Neural cell (in vitro differentiated cells): ENCODE data around the gene TULP4.
"Not testable (repeated sequence)": the region's sequence is repeated elsewhere in the genome, so short reads cannot be mapped to it uniquely, and the experiment has no call there.

Experiments
- EP300 ChIP-seq: fragments of 450-650 bp; conservative IDR thresholded peaks from 2 replicates; pipeline ENCODE4 v1.6.1; 2014; ENCODE audit warnings: antibody characterized with exemption, mild to moderate bottlenecking, moderate library complexity; ENCODE audit not compliant: poor library complexity, severe bottlenecking
- EZH2 ChIP-seq: fragments of 200-600, 300-800 bp; shearing (Covaris generic), sonication (generic); IDR thresholded peaks from 2 replicates; pipeline ENCODE4 v1.6.1; 2014; ENCODE audit warnings: antibody characterized with exemption, low read length, borderline replicate concordance, mild to moderate bottlenecking; ENCODE audit not compliant: insufficient read depth, poor library complexity, severe bottlenecking
- MXI1 ChIP-seq: fragments of 450-650 bp; conservative IDR thresholded peaks from 2 replicates; pipeline ENCODE4 v1.6.1; 2014; ENCODE audit warnings: antibody characterized with exemption, mild to moderate bottlenecking; ENCODE audit not compliant: poor library complexity, severe bottlenecking
- POLR2AphosphoS5 ChIP-seq: IDR thresholded peaks from 2 replicates; pipeline ENCODE4 v1.6.1; 2012
- RAD21 ChIP-seq: fragments of 450-650 bp; conservative IDR thresholded peaks from 2 replicates; pipeline ENCODE4 v1.6.1; 2014; ENCODE audit warnings: antibody characterized with exemption, mild to moderate bottlenecking, moderate library complexity
- TAF1 ChIP-seq: IDR thresholded peaks from 2 replicates; pipeline ENCODE4 v1.6.1; 2012; ENCODE audit warnings: low read depth
- TF ChIP-seq, protein P1 (sequence below): fragments of 450-650 bp; IDR thresholded peaks from 2 replicates; pipeline ENCODE4 v1.5.1; 2014; ENCODE audit warnings: antibody characterized with exemption, mild to moderate bottlenecking, moderate library complexity; ENCODE audit not compliant: poor library complexity, severe bottlenecking
- TF ChIP-seq, protein P2 (sequence below): IDR thresholded peaks from 2 replicates; pipeline ENCODE4 v1.6.1; 2012; ENCODE audit warnings: borderline replicate concordance

GRCh38 chr6:158296854-158297324, 15.4 kb upstream of the TULP4 start:
- TF ChIP-seq EP300, EZH2, RAD21, TAF1, POLR2AphosphoS5, MXI1: not testable (repeated sequence)
- TF ChIP-seq, protein P1, sequence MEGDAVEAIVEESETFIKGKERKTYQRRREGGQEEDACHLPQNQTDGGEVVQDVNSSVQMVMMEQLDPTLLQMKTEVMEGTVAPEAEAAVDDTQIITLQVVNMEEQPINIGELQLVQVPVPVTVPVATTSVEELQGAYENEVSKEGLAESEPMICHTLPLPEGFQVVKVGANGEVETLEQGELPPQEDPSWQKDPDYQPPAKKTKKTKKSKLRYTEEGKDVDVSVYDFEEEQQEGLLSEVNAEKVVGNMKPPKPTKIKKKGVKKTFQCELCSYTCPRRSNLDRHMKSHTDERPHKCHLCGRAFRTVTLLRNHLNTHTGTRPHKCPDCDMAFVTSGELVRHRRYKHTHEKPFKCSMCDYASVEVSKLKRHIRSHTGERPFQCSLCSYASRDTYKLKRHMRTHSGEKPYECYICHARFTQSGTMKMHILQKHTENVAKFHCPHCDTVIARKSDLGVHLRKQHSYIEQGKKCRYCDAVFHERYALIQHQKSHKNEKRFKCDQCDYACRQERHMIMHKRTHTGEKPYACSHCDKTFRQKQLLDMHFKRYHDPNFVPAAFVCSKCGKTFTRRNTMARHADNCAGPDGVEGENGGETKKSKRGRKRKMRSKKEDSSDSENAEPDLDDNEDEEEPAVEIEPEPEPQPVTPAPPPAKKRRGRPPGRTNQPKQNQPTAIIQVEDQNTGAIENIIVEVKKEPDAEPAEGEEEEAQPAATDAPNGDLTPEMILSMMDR: not testable (repeated sequence)
- TF ChIP-seq, protein P2, sequence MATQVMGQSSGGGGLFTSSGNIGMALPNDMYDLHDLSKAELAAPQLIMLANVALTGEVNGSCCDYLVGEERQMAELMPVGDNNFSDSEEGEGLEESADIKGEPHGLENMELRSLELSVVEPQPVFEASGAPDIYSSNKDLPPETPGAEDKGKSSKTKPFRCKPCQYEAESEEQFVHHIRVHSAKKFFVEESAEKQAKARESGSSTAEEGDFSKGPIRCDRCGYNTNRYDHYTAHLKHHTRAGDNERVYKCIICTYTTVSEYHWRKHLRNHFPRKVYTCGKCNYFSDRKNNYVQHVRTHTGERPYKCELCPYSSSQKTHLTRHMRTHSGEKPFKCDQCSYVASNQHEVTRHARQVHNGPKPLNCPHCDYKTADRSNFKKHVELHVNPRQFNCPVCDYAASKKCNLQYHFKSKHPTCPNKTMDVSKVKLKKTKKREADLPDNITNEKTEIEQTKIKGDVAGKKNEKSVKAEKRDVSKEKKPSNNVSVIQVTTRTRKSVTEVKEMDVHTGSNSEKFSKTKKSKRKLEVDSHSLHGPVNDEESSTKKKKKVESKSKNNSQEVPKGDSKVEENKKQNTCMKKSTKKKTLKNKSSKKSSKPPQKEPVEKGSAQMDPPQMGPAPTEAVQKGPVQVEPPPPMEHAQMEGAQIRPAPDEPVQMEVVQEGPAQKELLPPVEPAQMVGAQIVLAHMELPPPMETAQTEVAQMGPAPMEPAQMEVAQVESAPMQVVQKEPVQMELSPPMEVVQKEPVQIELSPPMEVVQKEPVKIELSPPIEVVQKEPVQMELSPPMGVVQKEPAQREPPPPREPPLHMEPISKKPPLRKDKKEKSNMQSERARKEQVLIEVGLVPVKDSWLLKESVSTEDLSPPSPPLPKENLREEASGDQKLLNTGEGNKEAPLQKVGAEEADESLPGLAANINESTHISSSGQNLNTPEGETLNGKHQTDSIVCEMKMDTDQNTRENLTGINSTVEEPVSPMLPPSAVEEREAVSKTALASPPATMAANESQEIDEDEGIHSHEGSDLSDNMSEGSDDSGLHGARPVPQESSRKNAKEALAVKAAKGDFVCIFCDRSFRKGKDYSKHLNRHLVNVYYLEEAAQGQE: not testable (repeated sequence)
